HG02623 (cell line): Measurements from ENCODE around the gene MELTF.

Experiments used
- ATAC-seq: cut with Tn5 transposase; IDR thresholded peaks from one replicate; pipeline ENCODE4 v1.9.1; 2021; ENCODE audit warnings: moderate library complexity; ENCODE audit not compliant: unreplicated experiment

Gene MELTF

GRCh38 chr3:196995027-196995426 lies 34.6 kb downstream of the MELTF start:
- ATAC-seq = no peak

- no peak for ATAC-seq
Measured at GRCh38 chr3:196994056-196994455, 35.6 kb downstream of the MELTF start.

DNA sequence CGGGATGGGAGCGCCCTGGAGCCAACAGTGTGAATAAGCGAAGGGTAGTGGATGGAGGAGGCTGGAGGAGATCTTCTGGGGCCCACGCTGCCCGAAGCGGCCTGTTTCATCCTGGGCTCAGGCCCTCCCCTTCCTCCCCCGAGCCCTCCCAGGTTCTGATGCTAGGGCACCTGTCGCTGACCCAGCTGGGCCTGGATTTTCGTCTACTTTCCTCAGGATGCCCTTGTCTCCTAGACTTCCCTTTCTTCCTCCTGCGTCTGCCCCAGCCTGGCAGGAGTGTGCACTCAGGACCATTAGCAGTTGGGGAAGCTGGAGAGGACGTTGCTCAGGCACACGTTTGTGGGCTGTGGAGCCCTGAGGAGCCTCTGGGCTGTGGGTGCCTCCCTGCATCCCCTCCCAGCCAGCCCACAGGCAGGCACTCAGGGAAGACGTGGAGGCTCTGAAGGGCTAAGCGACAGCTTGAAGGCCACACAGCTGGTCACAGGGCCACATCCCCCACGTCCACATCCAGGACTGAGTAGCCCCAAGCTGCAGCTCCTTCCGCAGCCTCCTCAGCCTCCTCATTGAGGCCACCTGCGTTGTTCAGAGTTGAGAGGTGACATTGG lies 37.1 kb downstream of the MELTF start:
- ATAC-seq = no peak

DNA sequence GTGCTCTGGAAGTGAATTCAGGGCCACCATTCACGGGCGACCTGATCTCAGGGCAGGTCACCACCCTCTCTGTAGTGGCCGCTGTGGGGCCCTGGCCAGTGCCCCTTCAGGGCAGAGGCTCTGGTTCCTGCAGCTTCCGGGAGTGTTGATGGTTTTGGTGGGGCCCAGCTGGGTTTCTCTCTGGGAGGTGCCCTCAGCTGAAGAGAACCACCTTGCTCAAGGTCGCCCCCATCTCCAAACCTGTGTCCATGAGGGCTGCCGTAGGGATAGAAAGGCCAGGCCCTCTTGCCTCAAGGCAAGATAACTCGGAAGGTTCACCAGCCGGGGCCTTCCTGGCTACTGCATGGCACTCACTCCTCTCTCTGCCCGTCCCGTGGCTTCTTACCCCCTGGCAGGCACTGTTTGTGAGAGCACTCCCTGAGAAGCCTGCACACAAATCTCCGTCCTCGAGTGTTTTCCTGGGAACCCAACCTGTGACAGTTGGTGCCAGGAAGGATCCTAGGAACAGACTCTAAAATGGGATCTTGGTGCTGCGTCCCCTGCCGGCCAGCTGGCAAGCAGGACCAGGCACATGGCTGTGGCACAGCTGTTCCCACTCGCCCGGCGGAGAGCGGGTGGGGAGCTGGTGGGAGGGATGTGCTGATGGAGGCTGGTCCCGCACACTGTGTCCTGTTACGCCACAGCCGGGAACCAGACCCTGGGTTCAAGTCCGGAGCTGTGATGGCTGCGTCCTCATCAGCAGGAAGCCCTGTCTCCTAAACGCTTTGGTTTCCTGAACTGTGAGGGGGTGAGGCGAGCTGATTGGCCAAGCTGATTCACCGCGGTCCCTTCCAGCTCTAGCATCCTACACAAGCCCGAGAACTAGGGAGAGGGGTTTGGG lies 37.8 kb downstream of the MELTF start:
- no peak for ATAC-seq

- no peak for ATAC-seq
Measured at GRCh38 chr3:196990601-196991007, 39.0 kb downstream of the MELTF start.

DNA sequence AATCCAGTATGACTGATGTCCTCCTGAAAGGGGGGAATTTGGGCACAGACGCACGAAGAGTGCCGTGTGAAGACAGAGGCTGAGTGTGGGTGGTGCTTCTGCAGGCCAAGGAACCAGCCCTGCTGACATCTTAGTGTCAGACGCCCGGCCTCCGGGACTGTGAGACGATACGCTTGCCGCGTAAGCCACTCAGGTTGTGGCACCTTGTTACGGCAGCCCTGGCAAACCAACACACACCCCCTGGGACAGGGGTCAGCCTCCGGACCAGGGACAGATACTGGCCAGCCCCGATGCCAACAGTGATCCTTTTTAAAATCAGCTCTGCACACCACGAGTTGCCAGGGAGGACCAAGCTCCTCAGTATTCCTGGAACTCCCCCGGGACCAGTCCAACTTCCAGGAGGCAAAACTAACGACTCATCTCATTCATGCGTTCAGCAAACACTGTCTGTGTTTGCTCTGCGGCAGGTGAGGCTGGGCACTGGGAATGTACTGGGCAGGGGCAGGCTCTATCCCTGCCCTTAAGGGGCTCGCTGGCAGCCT lies 39.8 kb downstream of the MELTF start:
- ATAC-seq = no peak

GRCh38 chr3:196988241-196989029 lies 41.2 kb downstream of the MELTF start:
- no peak for ATAC-seq

- ATAC-seq = no peak
Measured at GRCh38 chr3:196987022-196987421, 42.6 kb downstream of the MELTF start.

DNA sequence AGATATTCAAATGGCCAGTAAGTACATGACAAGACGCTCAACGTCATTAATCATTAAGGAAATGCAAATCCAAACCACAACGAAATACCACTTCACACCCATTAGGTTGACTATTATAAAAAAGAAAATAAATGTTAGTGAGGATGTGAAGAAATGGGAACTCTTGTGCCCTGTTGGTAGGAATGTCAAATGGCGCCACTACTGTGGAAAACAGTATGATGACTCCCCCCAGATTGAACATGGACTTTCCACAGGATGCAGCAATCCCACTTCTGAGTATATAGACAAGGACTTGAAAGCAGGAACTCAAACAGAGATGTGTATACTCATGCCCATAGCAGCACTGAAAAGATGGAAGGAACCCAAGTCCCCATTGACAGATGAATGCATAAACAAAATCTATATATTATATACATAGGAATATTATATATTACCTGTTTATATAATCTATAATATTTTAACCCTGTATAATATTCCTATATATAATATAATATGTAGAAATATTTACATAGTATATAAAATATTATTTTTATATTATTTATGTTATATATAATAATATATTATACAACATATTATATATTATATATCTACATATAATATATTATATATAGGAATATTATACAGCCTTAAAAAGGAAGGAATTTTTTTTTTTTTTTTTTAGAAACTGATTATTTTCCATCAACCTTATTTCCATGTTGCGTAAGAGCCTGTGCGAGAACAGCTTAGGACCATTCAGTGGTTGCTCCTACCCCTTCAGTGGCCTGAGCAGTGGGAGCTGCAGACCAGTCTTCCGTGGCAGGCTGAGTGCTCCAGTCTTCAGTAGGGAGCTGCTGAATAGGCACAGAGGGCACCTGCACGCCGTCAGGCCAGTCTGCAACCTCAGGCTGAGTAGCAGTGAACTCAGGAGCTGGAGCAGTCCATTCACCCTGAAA lies 43.4 kb downstream of the MELTF start:
- no peak for ATAC-seq

DNA sequence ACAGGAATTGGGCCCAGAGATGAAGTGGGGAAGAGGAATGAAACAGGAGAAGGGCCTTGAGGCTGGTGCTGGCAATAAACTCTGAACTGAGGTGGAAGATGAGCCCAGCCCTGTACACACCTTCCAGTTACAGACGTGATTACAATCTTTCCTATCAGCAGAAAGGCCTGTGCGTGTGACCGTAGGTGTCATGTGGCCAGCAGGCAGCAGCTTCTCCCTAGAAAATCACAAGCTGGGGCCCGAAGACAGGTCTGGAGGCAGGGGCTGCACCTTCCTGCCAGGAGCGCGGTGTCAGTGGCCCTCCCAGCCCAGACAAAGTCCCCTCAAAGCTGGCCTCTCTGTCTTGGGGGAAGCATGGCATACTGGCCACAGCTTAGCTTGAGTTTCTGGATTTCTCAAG lies 44.3 kb downstream of the MELTF start:
- ATAC-seq = no peak

- no peak for ATAC-seq
Measured at GRCh38 chr3:196983186-196983585, 46.4 kb downstream of the MELTF start.

DNA sequence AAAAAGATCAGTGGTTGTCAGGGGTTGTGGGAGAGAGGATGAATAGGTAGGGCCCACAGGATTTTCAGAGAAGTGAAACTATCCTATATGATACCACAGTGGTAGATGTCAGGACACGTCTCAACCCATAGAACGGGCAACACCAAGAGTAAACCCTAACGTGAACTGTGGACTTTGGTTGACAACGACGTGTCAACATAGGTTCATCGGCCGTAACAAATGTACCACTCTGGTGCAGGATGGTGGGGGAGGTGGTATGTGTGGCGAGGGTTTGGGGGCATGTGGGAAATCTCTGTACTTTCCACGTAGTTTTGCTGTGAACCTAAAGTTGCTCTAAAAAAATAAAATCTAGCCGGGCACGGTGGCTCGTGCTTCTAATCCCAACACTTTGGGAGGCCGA lies 48.0 kb downstream of the MELTF start:
- no peak for ATAC-seq

GRCh38 chr3:196979545-196979944 lies 50.1 kb downstream of the MELTF start:
- no peak for ATAC-seq

- no peak for ATAC-seq
Measured at GRCh38 chr3:196976941-196977340, 52.7 kb downstream of the MELTF start.

DNA sequence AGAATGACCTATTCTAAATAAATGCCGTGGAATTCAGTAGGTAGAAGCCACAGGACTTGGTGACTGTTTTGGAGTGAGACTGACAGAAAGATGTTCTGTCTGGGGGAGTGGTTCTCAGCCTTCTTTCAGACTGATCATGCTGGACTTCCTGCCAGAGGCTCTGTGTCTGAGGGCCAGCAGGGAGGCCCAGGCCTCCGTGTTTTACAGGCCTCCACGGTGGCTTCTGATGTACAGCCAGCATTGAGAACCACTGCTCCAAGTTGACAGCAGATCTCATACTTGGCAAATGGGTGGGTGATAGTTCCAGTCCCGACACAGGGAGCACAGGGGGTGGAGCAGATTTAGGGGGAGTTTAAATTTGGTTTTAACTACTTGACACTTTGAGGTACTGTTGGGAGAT lies 54.3 kb downstream of the MELTF start:
- ATAC-seq = no peak

GRCh38 chr3:196974661-196975060 lies 55.0 kb downstream of the MELTF start:
- ATAC-seq = no peak

DNA sequence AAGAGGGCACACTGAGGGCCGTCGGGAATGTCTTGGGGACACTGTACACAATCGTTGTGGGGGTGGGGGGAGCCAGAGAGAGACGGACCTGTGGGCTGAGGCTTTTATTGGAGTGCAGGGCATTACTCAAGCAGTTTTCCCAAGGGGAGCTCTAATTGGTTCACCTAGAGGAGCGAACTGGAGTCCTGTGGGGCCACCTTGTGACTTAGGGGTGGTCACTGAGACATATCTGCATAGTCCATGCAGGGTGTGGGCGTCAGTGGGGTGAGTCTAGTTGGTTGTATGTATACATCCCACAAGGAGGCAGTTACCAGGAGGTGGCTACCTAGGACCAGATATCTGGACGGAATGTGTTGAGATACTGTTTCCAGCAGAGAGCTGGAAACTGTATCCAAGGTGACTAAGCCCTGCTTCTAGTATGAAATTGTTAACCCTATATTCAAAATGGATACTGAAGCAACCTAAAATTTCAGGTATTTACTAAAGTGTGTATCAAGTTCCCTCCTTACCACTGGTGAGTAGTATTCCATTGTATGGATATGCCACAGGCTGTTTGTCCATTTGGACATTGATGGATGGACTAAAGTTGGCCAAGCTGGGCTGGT lies 58.4 kb downstream of the MELTF start:
- ATAC-seq = no peak

DNA sequence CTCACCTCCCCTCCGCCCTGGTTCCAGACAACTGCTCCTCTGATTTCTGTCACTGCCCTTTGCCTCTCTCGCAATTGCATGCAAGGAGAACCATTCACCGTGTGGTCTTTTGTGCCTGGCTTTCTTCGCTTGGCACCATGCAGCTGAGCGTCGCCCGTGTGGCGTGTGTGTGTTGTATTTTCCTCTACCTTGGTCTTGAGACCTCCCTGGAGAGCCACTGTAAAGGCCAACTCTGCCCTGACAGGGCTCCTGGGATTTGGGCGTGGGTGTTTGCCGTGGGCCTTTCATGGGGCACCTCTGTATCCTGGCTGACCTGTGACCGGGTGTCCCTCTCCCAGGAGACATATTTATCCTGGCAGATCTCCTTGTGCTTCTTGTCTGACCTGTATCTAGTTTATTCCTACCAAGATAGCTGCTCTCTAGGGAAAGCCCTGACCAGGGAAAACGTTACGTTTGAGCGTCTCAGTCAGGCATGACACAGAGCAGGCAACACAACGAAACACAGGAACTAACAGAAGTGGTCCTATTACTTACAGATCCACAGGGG lies 59.0 kb downstream of the MELTF start:
- ATAC-seq = no peak

GRCh38 chr3:196969660-196970546 lies 59.7 kb downstream of the MELTF start:
- ATAC-seq = peak; percentile 54
